Gastrocnemius medialis (tissue), 4 donors: ENCODE results near the gene PYY.

Experiments
- CTCF ChIP-seq, 5 experiments: fragments of 450-650 bp in 3 of 5; fragments of 200-600 bp in 2 of 5; sonication (generic) in 2 of 5; IDR thresholded peaks in 4 of 5; conservative IDR thresholded peaks in 1 of 5; 1 replicate in 4 of 5; 2 replicates in 1 of 5; pipeline ENCODE4 v1.5.1; 2016 to 2019; ENCODE audit warnings: antibody characterized with exemption in 5 of 5, mild to moderate bottlenecking in 3 of 5, moderate library complexity in 3 of 5
- POLR2A ChIP-seq, 2 donors: fragments of 450-650 bp; IDR thresholded peaks; one replicate each; pipeline ENCODE4 v1.6.1; 2017; ENCODE audit warnings: antibody characterized with exemption in 2 of 2, mild to moderate bottlenecking in 2 of 2, moderate library complexity in 2 of 2

GRCh38 chr17:43907998-43908721 is 45.6 kb downstream of the PYY start:
- no peak for TF ChIP-seq CTCF (IDR thresholded peaks at IDR 0.05 in 4 of 5, conservative IDR thresholded peaks at IDR 0.05 in 1 of 5)
- no peak for TF ChIP-seq POLR2A (IDR thresholded peaks at IDR 0.05)
